SU-DHL-6 (cell line): Measurements from ENCODE around the gene PDLIM5.

Experiments
- EZH2phosphoT487 ChIP-seq: fragments of 200-600 bp; sonication (generic), shearing (Covaris generic); conservative IDR thresholded peaks from 2 replicates; pipeline ENCODE4 v1.6.1; 2018; ENCODE audit warnings: mild to moderate bottlenecking, antibody characterized with exemption, low read length, moderate library complexity, mixed read lengths
- TF ChIP-seq, protein P1 (sequence below): fragments of 200-600 bp; sonication (generic); IDR thresholded peaks from one replicate; pipeline ENCODE4 v1.5.1; 2017; ENCODE audit warnings: antibody characterized with exemption, mild to moderate bottlenecking, low read length, moderate library complexity; ENCODE audit not compliant: insufficient read depth, poor library complexity, severe bottlenecking

- TF ChIP-seq, protein P1, sequence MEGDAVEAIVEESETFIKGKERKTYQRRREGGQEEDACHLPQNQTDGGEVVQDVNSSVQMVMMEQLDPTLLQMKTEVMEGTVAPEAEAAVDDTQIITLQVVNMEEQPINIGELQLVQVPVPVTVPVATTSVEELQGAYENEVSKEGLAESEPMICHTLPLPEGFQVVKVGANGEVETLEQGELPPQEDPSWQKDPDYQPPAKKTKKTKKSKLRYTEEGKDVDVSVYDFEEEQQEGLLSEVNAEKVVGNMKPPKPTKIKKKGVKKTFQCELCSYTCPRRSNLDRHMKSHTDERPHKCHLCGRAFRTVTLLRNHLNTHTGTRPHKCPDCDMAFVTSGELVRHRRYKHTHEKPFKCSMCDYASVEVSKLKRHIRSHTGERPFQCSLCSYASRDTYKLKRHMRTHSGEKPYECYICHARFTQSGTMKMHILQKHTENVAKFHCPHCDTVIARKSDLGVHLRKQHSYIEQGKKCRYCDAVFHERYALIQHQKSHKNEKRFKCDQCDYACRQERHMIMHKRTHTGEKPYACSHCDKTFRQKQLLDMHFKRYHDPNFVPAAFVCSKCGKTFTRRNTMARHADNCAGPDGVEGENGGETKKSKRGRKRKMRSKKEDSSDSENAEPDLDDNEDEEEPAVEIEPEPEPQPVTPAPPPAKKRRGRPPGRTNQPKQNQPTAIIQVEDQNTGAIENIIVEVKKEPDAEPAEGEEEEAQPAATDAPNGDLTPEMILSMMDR = no peak
- no peak for TF ChIP-seq EZH2phosphoT487
These were observed 122.3 kb downstream of the PDLIM5 start for GRCh38 chr4:94574050-94574449.
